Measurements from ENCODE around the gene SVBP. TPM values are rescaled to one million over a fixed set of nuclear protein-coding genes. Genes with fewer than 3 reads are reported as not detected.
"Not testable (repeated sequence)": the region's sequence is repeated elsewhere in the genome, so short reads cannot be mapped to it uniquely, and the experiment has no call there.

Gene SVBP
- total RNA-seq, 1 donor = 17.3 TPM

DNA sequence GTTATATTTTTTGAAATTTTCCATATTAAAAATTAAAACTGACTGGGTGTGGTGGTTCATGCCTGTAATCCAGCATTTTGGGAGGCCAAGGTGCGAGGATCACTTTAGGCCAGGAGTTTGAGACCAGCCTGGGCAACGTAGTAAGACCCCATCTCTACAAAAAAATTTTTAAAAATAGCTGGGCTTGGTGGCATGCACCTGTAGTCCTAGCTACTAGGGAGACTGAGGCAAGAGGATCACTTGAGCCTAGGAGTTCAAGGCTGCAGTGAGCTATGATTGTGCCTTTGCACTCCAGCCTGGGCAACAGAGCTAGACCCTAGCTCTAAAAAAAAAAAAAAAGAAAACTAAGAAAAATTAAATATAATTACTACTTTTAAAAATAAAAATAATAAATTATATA lies 4.5 kb upstream of the SVBP start:
- DNase-seq (ENCODE audit: low read depth) = no peak
- TF ChIP-seq, protein P1, sequence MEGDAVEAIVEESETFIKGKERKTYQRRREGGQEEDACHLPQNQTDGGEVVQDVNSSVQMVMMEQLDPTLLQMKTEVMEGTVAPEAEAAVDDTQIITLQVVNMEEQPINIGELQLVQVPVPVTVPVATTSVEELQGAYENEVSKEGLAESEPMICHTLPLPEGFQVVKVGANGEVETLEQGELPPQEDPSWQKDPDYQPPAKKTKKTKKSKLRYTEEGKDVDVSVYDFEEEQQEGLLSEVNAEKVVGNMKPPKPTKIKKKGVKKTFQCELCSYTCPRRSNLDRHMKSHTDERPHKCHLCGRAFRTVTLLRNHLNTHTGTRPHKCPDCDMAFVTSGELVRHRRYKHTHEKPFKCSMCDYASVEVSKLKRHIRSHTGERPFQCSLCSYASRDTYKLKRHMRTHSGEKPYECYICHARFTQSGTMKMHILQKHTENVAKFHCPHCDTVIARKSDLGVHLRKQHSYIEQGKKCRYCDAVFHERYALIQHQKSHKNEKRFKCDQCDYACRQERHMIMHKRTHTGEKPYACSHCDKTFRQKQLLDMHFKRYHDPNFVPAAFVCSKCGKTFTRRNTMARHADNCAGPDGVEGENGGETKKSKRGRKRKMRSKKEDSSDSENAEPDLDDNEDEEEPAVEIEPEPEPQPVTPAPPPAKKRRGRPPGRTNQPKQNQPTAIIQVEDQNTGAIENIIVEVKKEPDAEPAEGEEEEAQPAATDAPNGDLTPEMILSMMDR (IDR thresholded peaks at IDR 0.05; ENCODE audit: insufficient read depth, low read depth, low read length) = no peak
- H3K4me3 ChIP-seq (ENCODE audit: low read depth, low read length) = no peak overlapping the region

DNA sequence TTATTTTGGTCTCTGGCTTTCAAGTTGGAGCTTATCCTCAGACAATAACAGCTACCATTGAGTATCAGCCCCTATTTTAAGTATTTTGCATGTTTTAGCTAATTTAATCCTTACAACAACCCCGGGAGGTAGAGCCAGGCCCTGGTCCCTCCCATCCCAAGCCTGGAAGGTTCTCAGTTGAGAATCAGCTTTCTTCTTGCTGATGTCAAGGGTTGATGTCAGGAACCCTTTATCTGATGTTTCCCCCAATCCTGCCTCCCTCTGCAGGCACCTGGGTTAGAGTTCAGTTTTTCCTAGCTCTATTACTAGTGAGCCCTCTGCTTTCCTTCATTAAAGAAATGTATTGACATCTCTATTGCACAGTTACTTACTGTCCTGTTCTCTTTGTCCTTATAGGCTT lies 3.6 kb upstream of the SVBP start:
- TF ChIP-seq, protein P1 (IDR thresholded peaks at IDR 0.05; ENCODE audit: insufficient read depth, low read depth, low read length) = no peak
- DNase-seq (ENCODE audit: low read depth) = no peak
- H3K4me3 ChIP-seq (ENCODE audit: low read depth, low read length) = no peak overlapping the region

DNA sequence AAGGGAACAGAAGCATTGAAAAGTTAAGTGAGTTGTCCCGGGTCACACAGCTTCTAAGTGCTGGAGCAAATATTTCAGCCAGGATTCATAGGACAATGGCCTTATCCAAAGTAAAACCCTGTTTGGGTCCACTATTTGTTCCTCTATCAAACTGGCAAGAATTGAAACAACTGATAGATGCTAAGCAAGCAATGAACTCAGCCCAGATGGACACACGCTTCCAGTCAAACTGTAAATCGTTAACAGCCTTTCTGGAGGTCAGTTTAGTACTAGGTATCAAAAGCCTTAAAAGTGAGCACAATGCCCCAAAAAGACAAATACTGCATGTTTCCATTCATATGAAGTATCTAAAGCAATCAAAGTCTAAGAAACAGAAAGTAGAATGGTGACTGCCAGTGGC lies 779 bp upstream of the SVBP start:
- DNase-seq (ENCODE audit: low read depth) = no peak
- peak overlapping the region; percentile 66 for H3K4me3 ChIP-seq (ENCODE audit: low read depth, low read length)
- TF ChIP-seq, protein P1 (IDR thresholded peaks at IDR 0.05; ENCODE audit: insufficient read depth, low read depth, low read length) = no peak

DNA sequence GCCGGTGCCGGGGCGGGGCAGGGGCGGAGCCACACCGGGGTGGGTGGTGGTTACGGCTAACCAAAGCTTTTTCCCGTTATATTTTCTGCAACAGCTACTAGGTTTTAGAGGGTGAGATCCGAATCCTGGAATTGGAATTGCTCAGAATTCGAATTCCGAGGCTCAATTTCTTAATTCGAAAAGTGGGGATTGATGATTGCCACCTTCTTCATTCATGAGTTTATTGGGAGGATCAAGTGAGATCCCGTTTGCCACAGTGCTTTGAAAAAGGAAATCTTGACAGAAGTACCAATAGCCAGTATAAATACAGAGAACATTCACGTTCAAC lies 207 bp upstream of the SVBP start:
- DNase-seq (ENCODE audit: low read depth) = no peak
- TF ChIP-seq, protein P1 (IDR thresholded peaks at IDR 0.05; ENCODE audit: insufficient read depth, low read depth, low read length) = no peak

DNA sequence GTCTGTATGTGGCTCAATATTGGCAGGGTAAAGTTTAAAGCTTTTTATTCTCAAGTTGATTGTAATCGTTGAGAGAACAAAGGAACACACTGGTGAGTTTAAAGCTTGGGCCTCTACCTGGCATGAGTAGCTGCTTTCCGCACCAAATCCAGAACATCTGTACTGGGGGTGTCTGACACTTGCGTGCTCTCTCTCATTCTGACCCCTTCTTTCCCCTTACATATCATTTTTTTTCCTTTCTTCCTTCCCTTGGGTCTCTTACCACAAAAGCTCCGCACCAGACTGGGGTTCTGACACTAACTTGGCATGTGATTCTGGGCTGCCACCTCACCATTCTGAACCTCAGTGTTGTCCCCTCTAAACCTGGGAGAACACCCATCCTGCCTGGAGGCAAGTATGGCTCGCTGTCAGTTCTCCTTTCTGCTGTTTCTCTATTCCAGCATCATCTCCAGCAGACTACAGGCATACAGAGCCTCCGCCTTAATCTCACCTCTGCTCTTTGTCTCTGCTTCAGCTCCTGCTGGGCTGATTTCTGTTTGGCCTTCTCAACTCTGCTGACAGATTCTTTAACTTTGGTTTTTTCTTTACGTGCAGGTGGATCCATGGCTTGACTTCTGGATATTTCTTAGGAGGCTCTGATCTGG lies 1.1 kb downstream of the SVBP start:
- TF ChIP-seq, protein P1 (IDR thresholded peaks at IDR 0.05; ENCODE audit: insufficient read depth, low read depth, low read length) = no peak
- DNase-seq (ENCODE audit: low read depth) = no peak
- H3K4me3 ChIP-seq (ENCODE audit: low read depth, low read length) = peak overlapping the region; percentile 77

More for the DNA sequence above, 207 bp upstream of the SVBP start:
- peak overlapping the region; percentile 66 for H3K4me3 ChIP-seq (ENCODE audit: low read depth, low read length)

DNA sequence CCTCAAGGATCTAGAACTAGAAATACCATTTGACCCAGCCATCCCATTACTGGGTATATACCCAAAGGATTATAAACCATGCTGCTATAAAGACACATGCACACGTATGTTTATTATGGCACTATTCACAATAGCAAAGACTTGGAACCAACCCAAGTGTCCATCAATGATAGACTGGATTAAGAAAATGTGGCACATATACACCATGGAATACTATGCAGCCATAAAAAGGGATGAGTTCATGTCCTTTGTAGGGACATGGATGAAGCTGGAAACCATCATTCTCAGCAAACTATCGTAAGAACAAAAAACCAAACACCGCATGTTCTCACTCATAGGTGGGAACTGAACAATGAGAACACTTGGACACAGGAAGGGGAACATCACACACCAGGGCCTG lies 2.4 kb downstream of the SVBP start:
- DNase-seq (ENCODE audit: low read depth) = not testable (repeated sequence)

DNA sequence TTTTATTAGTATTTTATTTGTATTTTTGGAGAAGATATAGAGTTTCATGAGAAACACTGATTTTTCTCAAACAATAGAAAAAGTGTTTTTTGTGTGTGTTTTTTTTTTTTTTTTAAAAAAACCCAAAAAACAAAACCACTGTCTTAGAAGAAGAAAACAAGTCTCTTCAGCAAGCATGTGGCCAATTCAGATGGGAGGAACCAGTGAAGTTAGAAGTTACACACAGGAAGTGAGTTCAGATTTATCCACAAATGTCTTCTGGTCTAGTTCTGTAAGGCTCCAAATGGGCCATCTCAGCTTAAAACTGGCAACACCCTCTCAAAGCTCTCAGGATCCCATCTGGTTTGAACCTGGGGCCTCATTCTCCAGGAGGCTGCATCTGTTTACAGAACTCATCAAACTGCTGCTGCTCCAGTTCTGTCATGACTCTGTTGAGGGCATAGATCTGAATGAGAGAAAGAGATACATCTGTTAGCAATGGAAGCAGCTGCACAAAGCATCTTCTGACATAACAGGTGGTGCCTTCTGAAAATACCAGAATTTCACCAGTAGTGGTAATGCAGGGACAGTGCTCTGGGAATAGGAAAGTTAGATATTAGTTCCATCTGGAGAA lies 10.0 kb downstream of the SVBP start:
- no peak for DNase-seq (ENCODE audit: low read depth)
- TF ChIP-seq, protein P1 (IDR thresholded peaks at IDR 0.05; ENCODE audit: insufficient read depth, low read depth, low read length) = no peak

More for the DNA sequence above, 2.4 kb downstream of the SVBP start:
- not testable (repeated sequence) for H3K4me3 ChIP-seq (ENCODE audit: low read depth, low read length)

More for the DNA sequence above, 10.0 kb downstream of the SVBP start:
- no peak overlapping the region for H3K4me3 ChIP-seq (ENCODE audit: low read depth, low read length)

Measured in fibroblast of villous mesenchyme (primary cell).